Measurements from ENCODE around the gene BPIFB2. TPM values are rescaled to one million over a fixed set of nuclear protein-coding genes. Genes with fewer than 3 reads are reported as not detected.

Gene BPIFB2
- total RNA-seq, 4 donors from 2014 or later = 0.19 to 93.5 (median 1.6) TPM; not detected in 1

GRCh38 chr20:33069673-33070072, 62.2 kb downstream of the BPIFB2 start:
- Histone ChIP-seq H3K9me3 (no peaks in the 10 kb centered on the region), H3K4me1 (no peaks in the 10 kb centered on the region), H3K27ac (no peak overlapping the region), H3K27me3 (peaks cover 0 to 39% (median 0%) of the 10 kb centered on the region in 4 donors), H3K4me3 (no peak overlapping the region), H3K36me3 (no peaks in the 10 kb centered on the region)
- WGBS, 2 donors = 82 to 90% methylated on average over 6 to 7 of the region's 9 CpGs
- no peak for TF ChIP-seq CTCF (IDR thresholded peaks at IDR 0.05)
- TF ChIP-seq POLR2A (IDR thresholded peaks at IDR 0.05) = no peak
- no peak for DNase-seq
- intact Hi-C loops (cut with DNase I) = no loop called here

- H3K27ac ChIP-seq = no peak overlapping the region
- DNase-seq = no peak
- intact Hi-C loops (cut with DNase I) = no loop called here
- no peak for TF ChIP-seq CTCF (IDR thresholded peaks at IDR 0.05)
- no peak for TF ChIP-seq POLR2A (IDR thresholded peaks at IDR 0.05)
- no peaks in the 10 kb centered on the region for H3K9me3 ChIP-seq
- H3K36me3 ChIP-seq = no peaks in the 10 kb centered on the region
- H3K27me3 ChIP-seq = peaks cover 0 to 44% (median 0%) of the 10 kb centered on the region in 4 donors
- 61 to 79% methylated on average over 6 to 10 of the region's 19 CpGs for WGBS, 2 donors
- H3K4me1 ChIP-seq = no peaks in the 10 kb centered on the region
- H3K4me3 ChIP-seq = no peak overlapping the region
These were observed 62.9 kb downstream of the BPIFB2 start for GRCh38 chr20:33070111-33071053.

GRCh38 chr20:33071198-33071597, 63.7 kb downstream of the BPIFB2 start:
- WGBS, 2 donors = 88 to 93% methylated on average over 3 to 4 of the region's 5 CpGs
- H3K27ac ChIP-seq = no peak overlapping the region
- H3K4me1 ChIP-seq = no peaks in the 10 kb centered on the region
- no peak overlapping the region for H3K4me3 ChIP-seq
- intact Hi-C loops (cut with DNase I) = no loop called here
- no peaks in the 10 kb centered on the region for H3K9me3 ChIP-seq
- no peak for TF ChIP-seq CTCF (IDR thresholded peaks at IDR 0.05)
- no peak for TF ChIP-seq POLR2A (IDR thresholded peaks at IDR 0.05)
- no peak for DNase-seq
- H3K36me3 ChIP-seq = no peaks in the 10 kb centered on the region
- H3K27me3 ChIP-seq = peaks cover 0 to 52% (median 0%) of the 10 kb centered on the region in 4 donors

- no peak for DNase-seq
- 62 to 90% methylated on average over 4 of the region's 4 CpGs for WGBS, 2 donors
- H3K27me3 ChIP-seq = peaks cover 0 to 63% (median 0%) of the 10 kb centered on the region in 4 donors
- H3K9me3 ChIP-seq = no peaks in the 10 kb centered on the region
- H3K36me3 ChIP-seq = no peaks in the 10 kb centered on the region
- TF ChIP-seq POLR2A (IDR thresholded peaks at IDR 0.05) (no peak), CTCF (IDR thresholded peaks at IDR 0.05) (no peak)
- H3K27ac ChIP-seq = no peak overlapping the region
- H3K4me3 ChIP-seq = no peak overlapping the region
- H3K4me1 ChIP-seq = no peaks in the 10 kb centered on the region
- intact Hi-C loops (cut with DNase I) = no loop called here
These were observed 64.9 kb downstream of the BPIFB2 start for GRCh38 chr20:33072362-33072761.

- no peaks in the 10 kb centered on the region for H3K36me3 ChIP-seq
- WGBS, 2 donors = 72 to 79% methylated on average over 2 of the region's 2 CpGs
- intact Hi-C loops (cut with DNase I) = no loop called here
These were observed 65.3 kb downstream of the BPIFB2 start for GRCh38 chr20:33072813-33073212.

More at GRCh38 chr20:33072813-33073212, 65.3 kb downstream of the BPIFB2 start:
- Histone ChIP-seq H3K27ac (no peak overlapping the region), H3K27me3 (peaks cover 0 to 68% (median 0%) of the 10 kb centered on the region in 4 donors), H3K4me1 (no peaks in the 10 kb centered on the region), H3K9me3 (no peaks in the 10 kb centered on the region), H3K4me3 (no peak overlapping the region)
- TF ChIP-seq POLR2A (IDR thresholded peaks at IDR 0.05) (no peak), CTCF (IDR thresholded peaks at IDR 0.05) (no peak)
- no peak for DNase-seq
